Measurements from ENCODE around the gene LRBA. TPM values are rescaled to one million over a fixed set of nuclear protein-coding genes. Genes with fewer than 3 reads are reported as not detected.

The LRBA gene
- polyA plus RNA-seq, 4 donors, result 14.9 to 62.2 (median 19.6) TPM

GRCh38 chr4:150297861-150298474 is 717.1 kb downstream of the LRBA start:
- peak; percentile 45 to 60 for DNase-seq
- Histone ChIP-seq H3K4me1 (ENCODE audit: control insufficient read depth in 3 of 3, insufficient read depth in 2 of 3, low read depth in 1 of 3, low read length in 2 of 3) (no peaks in the 10 kb centered on the region), H3K9me3 (ENCODE audit: control insufficient read depth in 2 of 2, insufficient read depth in 1 of 2, low read depth in 1 of 2, low read length in 1 of 2) (no peaks in the 10 kb centered on the region), H3K27me3 (ENCODE audit: control insufficient read depth in 3 of 3, insufficient read depth in 3 of 3, low read length in 3 of 3) (no peaks in the 10 kb centered on the region), H3K27ac (ENCODE audit: low read depth in 1 of 3, low read length in 2 of 3) (no peak overlapping the region), H3K4me3 (ENCODE audit: low read depth in 1 of 3, low read length in 3 of 3) (no peak overlapping the region), H3K36me3 (ENCODE audit: control insufficient read depth in 3 of 3, insufficient read depth in 2 of 3, low read depth in 1 of 3, low read length in 3 of 3) (peaks cover 0 to 2% (median 0%) of the 10 kb centered on the region in 3 donors)
- 88 to 98% (median 88%) methylated on average over 1 of the region's 1 CpG for WGBS, 3 donors
- no peak for FAIRE-seq

- Histone ChIP-seq H3K4me1 (ENCODE audit: control insufficient read depth in 3 of 3, insufficient read depth in 2 of 3, low read depth in 1 of 3, low read length in 2 of 3) (no peaks in the 10 kb centered on the region), H3K36me3 (ENCODE audit: control insufficient read depth in 3 of 3, insufficient read depth in 2 of 3, low read depth in 1 of 3, low read length in 3 of 3) (peaks cover 2 to 5% (median 5%) of the 10 kb centered on the region in 3 donors), H3K9me3 (ENCODE audit: control insufficient read depth in 2 of 2, insufficient read depth in 1 of 2, low read depth in 1 of 2, low read length in 1 of 2) (no peaks in the 10 kb centered on the region), H3K27ac (ENCODE audit: low read depth in 1 of 3, low read length in 2 of 3) (no peak overlapping the region), H3K4me3 (ENCODE audit: low read depth in 1 of 3, low read length in 3 of 3) (no peak overlapping the region), H3K27me3 (ENCODE audit: control insufficient read depth in 3 of 3, insufficient read depth in 3 of 3, low read length in 3 of 3) (no peaks in the 10 kb centered on the region)
- 82 to 89% (median 85%) methylated on average over 3 of the region's 3 CpGs for WGBS, 3 donors
- DNase-seq, result no peak
- no peak for FAIRE-seq
Observed at GRCh38 chr4:150289881-150290280, 725.2 kb downstream of the LRBA start.

DNA sequence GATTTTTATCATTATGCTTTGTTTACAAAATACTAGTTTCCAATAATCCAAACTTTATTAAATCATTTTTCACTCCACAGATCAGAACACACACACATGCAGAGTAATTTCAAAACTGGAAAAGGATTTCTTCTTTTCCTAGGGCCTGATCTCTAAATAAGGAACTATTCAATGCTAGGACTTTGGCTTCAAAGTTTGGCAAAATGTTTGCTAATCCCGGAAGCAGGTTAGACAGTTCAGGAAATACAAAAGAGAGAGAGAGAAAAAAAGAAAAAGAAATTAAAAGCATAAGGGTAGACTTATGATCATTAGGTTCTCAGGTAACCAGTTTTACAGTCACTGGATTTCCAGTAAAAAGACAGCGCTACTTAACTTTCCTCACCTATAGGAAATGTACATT is 725.9 kb downstream of the LRBA start:
- no peaks in the 10 kb centered on the region for H3K9me3 ChIP-seq (ENCODE audit: control insufficient read depth in 2 of 2, insufficient read depth in 1 of 2, low read depth in 1 of 2, low read length in 1 of 2)
- peak in 1 of 2 donors; percentile 19 for DNase-seq
- H3K4me1 ChIP-seq (ENCODE audit: control insufficient read depth in 3 of 3, insufficient read depth in 2 of 3, low read depth in 1 of 3, low read length in 2 of 3), result no peaks in the 10 kb centered on the region
- H3K36me3 ChIP-seq (ENCODE audit: control insufficient read depth in 3 of 3, insufficient read depth in 2 of 3, low read depth in 1 of 3, low read length in 3 of 3), result peaks cover 2 to 7% (median 6%) of the 10 kb centered on the region in 3 donors
- no peak for FAIRE-seq
- H3K27me3 ChIP-seq (ENCODE audit: control insufficient read depth in 3 of 3, insufficient read depth in 3 of 3, low read length in 3 of 3), result no peaks in the 10 kb centered on the region
- H3K27ac ChIP-seq (ENCODE audit: low read depth in 1 of 3, low read length in 2 of 3), result no peak overlapping the region
- WGBS, 3 donors, result 61 to 63% (median 63%) methylated on average over 2 of the region's 2 CpGs
- H3K4me3 ChIP-seq (ENCODE audit: low read depth in 1 of 3, low read length in 3 of 3), result no peak overlapping the region

DNA sequence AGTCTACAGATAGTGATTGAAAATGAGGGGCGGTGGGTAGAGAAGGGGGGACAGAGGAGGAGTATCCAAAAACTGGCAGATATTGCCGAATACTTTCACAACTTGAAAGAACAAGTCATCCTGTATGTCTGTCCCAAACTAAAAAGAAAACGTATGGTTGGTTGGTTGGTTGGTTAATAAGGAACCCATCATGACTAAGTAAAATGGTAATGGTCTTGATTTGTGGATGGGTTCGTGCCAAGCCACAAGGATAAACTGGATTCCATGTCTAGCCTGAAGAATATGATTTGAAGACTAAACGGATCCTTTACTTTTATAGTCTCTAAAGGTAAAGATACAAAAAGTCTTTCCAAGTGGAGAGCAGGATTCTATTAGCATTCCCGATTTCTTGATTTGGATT is 728.4 kb downstream of the LRBA start:
- 87 to 88% (median 87%) methylated on average over 6 of the region's 6 CpGs for WGBS, 3 donors
- FAIRE-seq (no peak), DNase-seq (no peak)
- H3K4me1 ChIP-seq (ENCODE audit: control insufficient read depth in 3 of 3, insufficient read depth in 2 of 3, low read depth in 1 of 3, low read length in 2 of 3), result no peaks in the 10 kb centered on the region
- H3K9me3 ChIP-seq (ENCODE audit: control insufficient read depth in 2 of 2, insufficient read depth in 1 of 2, low read depth in 1 of 2, low read length in 1 of 2), result no peaks in the 10 kb centered on the region
- H3K27ac ChIP-seq (ENCODE audit: low read depth in 1 of 3, low read length in 2 of 3), result no peak overlapping the region
- peaks cover 2 to 19% (median 16%) of the 10 kb centered on the region in 3 donors for H3K36me3 ChIP-seq (ENCODE audit: control insufficient read depth in 3 of 3, insufficient read depth in 2 of 3, low read depth in 1 of 3, low read length in 3 of 3)
- H3K4me3 ChIP-seq (ENCODE audit: low read depth in 1 of 3, low read length in 3 of 3), result no peak overlapping the region
- H3K27me3 ChIP-seq (ENCODE audit: control insufficient read depth in 3 of 3, insufficient read depth in 3 of 3, low read length in 3 of 3), result no peaks in the 10 kb centered on the region

- FAIRE-seq, result no peak
- H3K4me3 ChIP-seq (ENCODE audit: low read depth in 1 of 3, low read length in 3 of 3), result no peak overlapping the region
- no peak for DNase-seq
- H3K4me1 ChIP-seq (ENCODE audit: control insufficient read depth in 3 of 3, insufficient read depth in 2 of 3, low read depth in 1 of 3, low read length in 2 of 3), result no peaks in the 10 kb centered on the region
- WGBS, 3 donors, result 71 to 90% (median 83%) methylated on average over 1 of the region's 1 CpG
- no peaks in the 10 kb centered on the region for H3K27me3 ChIP-seq (ENCODE audit: control insufficient read depth in 3 of 3, insufficient read depth in 3 of 3, low read length in 3 of 3)
- H3K9me3 ChIP-seq (ENCODE audit: control insufficient read depth in 2 of 2, insufficient read depth in 1 of 2, low read depth in 1 of 2, low read length in 1 of 2), result no peaks in the 10 kb centered on the region
- H3K27ac ChIP-seq (ENCODE audit: low read depth in 1 of 3, low read length in 2 of 3), result no peak overlapping the region
- peaks cover 2 to 28% (median 19%) of the 10 kb centered on the region in 3 donors for H3K36me3 ChIP-seq (ENCODE audit: control insufficient read depth in 3 of 3, insufficient read depth in 2 of 3, low read depth in 1 of 3, low read length in 3 of 3)
Observed at GRCh38 chr4:150283689-150284088, 731.4 kb downstream of the LRBA start.

- no peak overlapping the region for H3K4me3 ChIP-seq (ENCODE audit: low read depth in 1 of 3, low read length in 3 of 3)
- H3K9me3 ChIP-seq (ENCODE audit: control insufficient read depth in 2 of 2, insufficient read depth in 1 of 2, low read depth in 1 of 2, low read length in 1 of 2), result peaks cover 0 to 5% of the 10 kb centered on the region in 2 donors
- DNase-seq, result no peak
- no peak overlapping the region for H3K27ac ChIP-seq (ENCODE audit: low read depth in 1 of 3, low read length in 2 of 3)
- H3K36me3 ChIP-seq (ENCODE audit: control insufficient read depth in 3 of 3, insufficient read depth in 2 of 3, low read depth in 1 of 3, low read length in 3 of 3), result peaks cover 5 to 34% (median 24%) of the 10 kb centered on the region in 3 donors
- WGBS, 3 donors, result 95 to 97% (median 96%) methylated on average over 8 of the region's 8 CpGs
- no peak for FAIRE-seq
- H3K27me3 ChIP-seq (ENCODE audit: control insufficient read depth in 3 of 3, insufficient read depth in 3 of 3, low read length in 3 of 3), result no peaks in the 10 kb centered on the region
- H3K4me1 ChIP-seq (ENCODE audit: control insufficient read depth in 3 of 3, insufficient read depth in 2 of 3, low read depth in 1 of 3, low read length in 2 of 3), result no peaks in the 10 kb centered on the region
Observed at GRCh38 chr4:150280975-150281374, 734.1 kb downstream of the LRBA start.

GRCh38 chr4:150280081-150280895 is 734.8 kb downstream of the LRBA start:
- H3K4me3 ChIP-seq (ENCODE audit: low read depth in 1 of 3, low read length in 3 of 3), result no peak overlapping the region
- peaks cover 3 to 34% (median 20%) of the 10 kb centered on the region in 3 donors for H3K36me3 ChIP-seq (ENCODE audit: control insufficient read depth in 3 of 3, insufficient read depth in 2 of 3, low read depth in 1 of 3, low read length in 3 of 3)
- DNase-seq (no peak), FAIRE-seq (no peak)
- H3K9me3 ChIP-seq (ENCODE audit: control insufficient read depth in 2 of 2, insufficient read depth in 1 of 2, low read depth in 1 of 2, low read length in 1 of 2), result peaks cover 0 to 5% of the 10 kb centered on the region in 2 donors
- WGBS, 3 donors, result 78 to 91% (median 90%) methylated on average over 9 of the region's 9 CpGs
- no peaks in the 10 kb centered on the region for H3K4me1 ChIP-seq (ENCODE audit: control insufficient read depth in 3 of 3, insufficient read depth in 2 of 3, low read depth in 1 of 3, low read length in 2 of 3)
- no peaks in the 10 kb centered on the region for H3K27me3 ChIP-seq (ENCODE audit: control insufficient read depth in 3 of 3, insufficient read depth in 3 of 3, low read length in 3 of 3)
- H3K27ac ChIP-seq (ENCODE audit: low read depth in 1 of 3, low read length in 2 of 3), result no peak overlapping the region

DNA sequence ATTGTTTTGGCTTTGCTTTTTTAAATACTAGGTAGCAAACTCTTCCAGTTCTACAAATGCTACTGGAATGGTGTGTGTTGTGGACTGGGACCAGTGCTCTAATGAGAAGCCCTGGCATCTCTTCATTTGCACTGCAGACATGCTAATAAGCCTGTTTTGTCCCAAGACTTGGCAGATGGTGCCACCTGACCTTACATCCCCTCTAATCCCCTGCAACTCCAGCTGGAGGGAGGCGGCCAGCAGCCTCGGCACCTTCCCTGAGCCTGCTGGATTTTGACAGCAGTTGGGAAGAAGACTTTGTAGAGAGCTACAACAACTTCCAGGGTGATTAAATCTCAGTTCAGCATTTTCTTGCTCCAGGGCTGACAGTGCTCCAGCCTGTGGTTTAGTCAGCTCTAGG is 736.9 kb downstream of the LRBA start:
- DNase-seq (no peak), FAIRE-seq (no peak)
- H3K9me3 ChIP-seq (ENCODE audit: control insufficient read depth in 2 of 2, insufficient read depth in 1 of 2, low read depth in 1 of 2, low read length in 1 of 2), result peaks cover 0 to 5% of the 10 kb centered on the region in 2 donors
- no peak overlapping the region for H3K4me3 ChIP-seq (ENCODE audit: low read depth in 1 of 3, low read length in 3 of 3)
- H3K27me3 ChIP-seq (ENCODE audit: control insufficient read depth in 3 of 3, insufficient read depth in 3 of 3, low read length in 3 of 3), result no peaks in the 10 kb centered on the region
- no peak overlapping the region for H3K27ac ChIP-seq (ENCODE audit: low read depth in 1 of 3, low read length in 2 of 3)
- H3K36me3 ChIP-seq (ENCODE audit: control insufficient read depth in 3 of 3, insufficient read depth in 2 of 3, low read depth in 1 of 3, low read length in 3 of 3), result peaks cover 3 to 31% (median 17%) of the 10 kb centered on the region in 3 donors
- H3K4me1 ChIP-seq (ENCODE audit: control insufficient read depth in 3 of 3, insufficient read depth in 2 of 3, low read depth in 1 of 3, low read length in 2 of 3), result no peaks in the 10 kb centered on the region
- whole genome bisulfite sequencing, 3 donors, result 96 to 98% (median 97%) methylated on average over 2 of the region's 2 CpGs
